Heart left ventricle (tissue), 13 donors: ENCODE data around the gene MAK.

Experiments
- CTCF ChIP-seq, 12 donors: fragments of 200-600 bp; sonication (generic) in 4 of 12; IDR thresholded peaks; one replicate each; pipeline versions ENCODE4 v1.5.0 to v1.8.0; 2018 to 2022; ENCODE audit warnings: antibody characterized with exemption in 12 of 12, mild to moderate bottlenecking in 5 of 12
- POLR2A ChIP-seq, 2 donors: fragments of 450-650 bp; IDR thresholded peaks; one replicate each; pipeline ENCODE4 v1.6.1; 2017; ENCODE audit warnings: antibody characterized with exemption in 2 of 2, mild to moderate bottlenecking in 2 of 2, moderate library complexity in 2 of 2
- donor health status: ischemic (EF 13 %, LVEDD 7.1; RV severe dilation, severe dysfunction).
- donor health status: DM: no; HTN: yes; CAD: no.
- donor health status: DM: no; HTN: no; CAD: no.
- donor health status: ischemic (EF 25% LVEDD 6.9; RV normal size, moderate dysfunction).
- donor health status: ischemic (EF 25% LVEDD 5.7; RV mildly dilated, moderate dysfunction).
- donor health status: ischemic (EF 35%, LVEDD 5.7; RV mildly dilated, moderate dysfunction).
- donor health status: nonischemic (EF 11% LVEDD 7.7; RV severe dilation, severe dysfunction).
- donor health status: DM: yes; HTN: yes; CAD: no.
- donor health status: PGD.
- donor health status: ischemic (EF 29% LVEDD 5.4; RV normal size, mild dysfunction).
- donor health status: nonischemic (EF 23%, LVEDD 6.1; RV moderate dilation, normal function).

- no peak for TF ChIP-seq CTCF (IDR thresholded peaks at IDR 0.05)
- no peak for TF ChIP-seq POLR2A (IDR thresholded peaks at IDR 0.05)
Observed at GRCh38 chr6:10861086-10861485, 22.7 kb upstream of the MAK start.
